ENCODE measurements around the gene DLGAP1. TPM values are rescaled to one million over a fixed set of nuclear protein-coding genes. Genes with fewer than 3 reads are reported as not detected.
"Not testable (repeated sequence)": the region's sequence is repeated elsewhere in the genome, so short reads cannot be mapped to it uniquely, and the experiment has no call there.

DLGAP1 gene
- total RNA-seq, 1 donor from 2014 or later = 7.7 TPM

DNA sequence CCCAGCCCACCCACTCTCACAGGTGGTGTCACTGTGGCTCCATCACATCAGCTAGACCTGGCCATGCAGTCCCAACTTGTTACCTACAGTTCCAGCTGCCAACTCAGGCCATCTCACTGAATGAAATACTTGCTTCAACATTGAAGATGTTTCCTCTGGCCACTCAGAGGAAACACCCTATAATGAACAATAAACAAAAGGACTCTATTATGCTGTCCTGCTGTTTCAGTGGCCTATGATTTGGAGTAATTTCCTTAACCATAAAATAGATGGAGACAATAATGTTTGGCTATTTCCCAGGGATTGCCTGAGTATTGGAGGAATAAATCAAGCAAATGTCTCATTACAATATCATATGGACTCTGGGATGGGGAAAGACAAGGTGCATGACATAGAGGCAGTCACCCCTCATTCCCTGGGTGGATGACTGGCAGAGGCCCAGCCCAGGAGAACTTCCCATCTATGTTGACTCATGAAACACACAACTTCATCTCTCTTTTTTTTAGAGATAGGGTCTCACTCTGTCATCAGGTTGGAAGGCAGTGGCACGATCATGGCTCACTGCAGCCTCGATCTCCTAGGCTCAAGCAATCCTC is 870.7 kb downstream of the DLGAP1 start:
- TF ChIP-seq, protein P1, sequence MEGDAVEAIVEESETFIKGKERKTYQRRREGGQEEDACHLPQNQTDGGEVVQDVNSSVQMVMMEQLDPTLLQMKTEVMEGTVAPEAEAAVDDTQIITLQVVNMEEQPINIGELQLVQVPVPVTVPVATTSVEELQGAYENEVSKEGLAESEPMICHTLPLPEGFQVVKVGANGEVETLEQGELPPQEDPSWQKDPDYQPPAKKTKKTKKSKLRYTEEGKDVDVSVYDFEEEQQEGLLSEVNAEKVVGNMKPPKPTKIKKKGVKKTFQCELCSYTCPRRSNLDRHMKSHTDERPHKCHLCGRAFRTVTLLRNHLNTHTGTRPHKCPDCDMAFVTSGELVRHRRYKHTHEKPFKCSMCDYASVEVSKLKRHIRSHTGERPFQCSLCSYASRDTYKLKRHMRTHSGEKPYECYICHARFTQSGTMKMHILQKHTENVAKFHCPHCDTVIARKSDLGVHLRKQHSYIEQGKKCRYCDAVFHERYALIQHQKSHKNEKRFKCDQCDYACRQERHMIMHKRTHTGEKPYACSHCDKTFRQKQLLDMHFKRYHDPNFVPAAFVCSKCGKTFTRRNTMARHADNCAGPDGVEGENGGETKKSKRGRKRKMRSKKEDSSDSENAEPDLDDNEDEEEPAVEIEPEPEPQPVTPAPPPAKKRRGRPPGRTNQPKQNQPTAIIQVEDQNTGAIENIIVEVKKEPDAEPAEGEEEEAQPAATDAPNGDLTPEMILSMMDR (IDR thresholded peaks at IDR 0.05) = no peak
- Mint-ChIP-seq H3K36me3 (ENCODE audit: low read depth) (no peaks in the 10 kb centered on the region), H3K9me3 (ENCODE audit: low read depth) (no peaks in the 10 kb centered on the region), H3K4me3 (ENCODE audit: unreplicated experiment) (no peak overlapping the region), H3K27me3 (ENCODE audit: low read depth) (no peaks in the 10 kb centered on the region), H3K27ac (ENCODE audit: unreplicated experiment) (no peak overlapping the region), H3K4me1 (ENCODE audit: low read depth) (peaks cover 20% of the 10 kb centered on the region)
- DNase-seq (ENCODE audit: low spot score) = no peak

DNA sequence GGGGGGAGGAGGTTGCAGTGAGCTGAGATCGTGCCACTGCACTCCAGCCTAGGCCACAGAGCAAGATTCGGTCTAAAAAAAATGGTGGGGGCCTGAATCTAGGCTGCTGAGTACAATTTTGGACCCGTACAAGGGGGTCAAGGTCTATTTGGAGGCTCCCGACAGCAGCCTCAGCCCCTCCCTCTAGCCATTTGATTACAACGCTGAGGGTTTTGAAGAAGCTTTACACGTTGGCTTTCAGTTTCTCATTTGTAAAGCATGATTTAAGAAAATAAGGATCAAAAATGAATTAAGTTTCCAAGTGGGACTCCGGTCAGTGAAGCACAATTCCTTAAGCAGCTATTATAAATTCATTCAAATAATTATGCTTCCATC is 871.2 kb downstream of the DLGAP1 start:
- DNase-seq (ENCODE audit: low spot score) = no peak
- Mint-ChIP-seq H3K27ac (ENCODE audit: unreplicated experiment) (no peak overlapping the region), H3K4me1 (ENCODE audit: low read depth) (peaks cover 23% of the 10 kb centered on the region), H3K27me3 (ENCODE audit: low read depth) (no peaks in the 10 kb centered on the region), H3K4me3 (ENCODE audit: unreplicated experiment) (no peak overlapping the region), H3K36me3 (ENCODE audit: low read depth) (no peaks in the 10 kb centered on the region), H3K9me3 (ENCODE audit: low read depth) (no peaks in the 10 kb centered on the region)
- TF ChIP-seq, protein P1 (IDR thresholded peaks at IDR 0.05) = no peak

DNA sequence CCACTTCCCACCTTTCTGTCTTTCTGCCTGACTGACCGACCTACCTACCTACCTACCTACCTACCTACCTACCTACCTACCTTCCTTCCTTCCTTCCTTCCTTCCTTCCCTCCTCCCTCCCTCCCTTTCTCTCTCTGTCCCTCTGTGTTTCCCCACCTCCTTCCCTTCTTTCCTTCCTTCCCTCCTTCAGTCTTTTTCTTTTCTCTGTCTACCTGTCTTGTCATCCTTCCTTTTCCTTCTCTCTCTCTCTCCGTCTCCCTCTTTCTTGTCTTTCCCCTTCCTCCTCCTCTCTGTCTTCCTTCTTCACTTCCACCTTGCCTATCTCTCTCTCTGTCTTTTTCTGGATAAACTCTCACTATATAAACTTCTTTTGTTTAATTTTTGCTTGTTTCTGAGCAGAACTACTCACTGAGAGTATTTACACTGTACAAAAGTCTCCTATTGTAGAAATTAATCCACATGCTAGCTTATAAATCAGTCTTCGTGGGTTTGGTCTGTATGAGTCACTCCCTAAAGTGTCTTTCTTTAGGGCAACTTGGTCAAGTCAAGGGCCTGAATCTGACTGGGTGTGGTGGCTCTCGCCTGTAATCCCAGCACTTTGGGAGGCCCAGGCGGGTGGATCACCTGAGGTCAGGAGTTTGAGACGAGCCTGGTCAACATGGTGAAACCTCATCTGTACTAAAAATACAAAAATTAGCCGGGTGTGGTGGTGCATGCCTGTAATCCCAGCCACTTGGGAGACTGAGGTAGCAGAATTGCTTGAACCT is 871.8 kb downstream of the DLGAP1 start:
- not testable (repeated sequence) for H3K27me3 Mint-ChIP-seq (ENCODE audit: low read depth); H3K4me3 Mint-ChIP-seq (ENCODE audit: unreplicated experiment); DNase-seq (ENCODE audit: low spot score); H3K36me3 Mint-ChIP-seq (ENCODE audit: low read depth); H3K9me3 Mint-ChIP-seq (ENCODE audit: low read depth)
- H3K4me1 Mint-ChIP-seq (ENCODE audit: low read depth) = peaks cover 23% of the 10 kb centered on the region
- H3K27ac Mint-ChIP-seq (ENCODE audit: unreplicated experiment) = peak overlapping the region; percentile 0

DNA sequence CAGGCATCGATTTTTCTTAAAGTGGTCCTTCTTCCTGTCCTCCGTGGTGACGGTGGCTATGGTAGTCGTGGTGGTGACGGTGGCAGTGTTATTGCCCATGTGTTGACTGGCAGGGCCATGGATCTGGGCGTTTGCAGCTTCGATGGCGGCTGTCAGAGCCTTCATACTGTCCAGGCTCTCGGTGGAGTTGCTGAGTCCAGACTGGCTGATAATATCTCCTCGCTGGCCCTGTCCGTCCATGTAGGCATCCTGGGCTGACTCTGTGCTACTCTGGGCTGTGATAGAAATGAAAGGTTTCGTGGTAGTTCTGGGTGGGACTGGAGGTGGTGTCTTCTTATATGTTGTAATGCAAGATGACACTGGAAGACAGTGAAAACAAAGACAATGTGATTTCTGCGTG is 873.2 kb downstream of the DLGAP1 start:
- Mint-ChIP-seq H3K27ac (ENCODE audit: unreplicated experiment) (no peak overlapping the region), H3K4me3 (ENCODE audit: unreplicated experiment) (no peak overlapping the region), H3K27me3 (ENCODE audit: low read depth) (no peaks in the 10 kb centered on the region), H3K4me1 (ENCODE audit: low read depth) (peaks cover 23% of the 10 kb centered on the region), H3K9me3 (ENCODE audit: low read depth) (no peaks in the 10 kb centered on the region), H3K36me3 (ENCODE audit: low read depth) (no peaks in the 10 kb centered on the region)
- TF ChIP-seq, protein P1 (IDR thresholded peaks at IDR 0.05) = no peak
- DNase-seq (ENCODE audit: low spot score) = no peak

DNA sequence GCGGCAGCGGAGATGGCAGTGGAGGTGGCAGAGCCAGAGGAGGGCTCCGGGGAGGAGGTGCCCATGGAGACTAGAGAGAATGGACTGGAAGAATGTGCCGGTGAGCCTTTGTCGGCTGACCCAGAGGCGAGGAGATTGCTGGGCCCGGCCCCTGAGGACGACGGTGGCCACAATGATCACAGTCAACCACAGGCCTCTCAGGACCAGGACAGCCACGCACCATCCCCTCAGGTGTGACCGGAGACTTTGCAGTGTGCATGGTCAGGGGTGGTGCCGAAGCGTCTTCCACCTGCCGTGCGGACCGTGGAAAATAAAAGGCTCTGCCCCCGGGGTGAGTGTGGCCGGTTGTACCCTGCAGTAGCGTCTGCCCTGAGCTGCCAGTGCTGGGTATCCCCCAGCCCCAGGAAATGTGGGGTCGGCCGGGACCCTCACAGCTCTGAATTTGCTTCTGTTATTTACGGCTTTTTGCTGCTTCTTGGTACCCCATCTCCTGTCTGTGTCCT is 874.5 kb downstream of the DLGAP1 start:
- not testable (repeated sequence) for H3K9me3 Mint-ChIP-seq (ENCODE audit: low read depth); H3K27ac Mint-ChIP-seq (ENCODE audit: unreplicated experiment); H3K36me3 Mint-ChIP-seq (ENCODE audit: low read depth); DNase-seq (ENCODE audit: low spot score); H3K27me3 Mint-ChIP-seq (ENCODE audit: low read depth); H3K4me3 Mint-ChIP-seq (ENCODE audit: unreplicated experiment)
- H3K4me1 Mint-ChIP-seq (ENCODE audit: low read depth) = peaks cover 18% of the 10 kb centered on the region

DNA sequence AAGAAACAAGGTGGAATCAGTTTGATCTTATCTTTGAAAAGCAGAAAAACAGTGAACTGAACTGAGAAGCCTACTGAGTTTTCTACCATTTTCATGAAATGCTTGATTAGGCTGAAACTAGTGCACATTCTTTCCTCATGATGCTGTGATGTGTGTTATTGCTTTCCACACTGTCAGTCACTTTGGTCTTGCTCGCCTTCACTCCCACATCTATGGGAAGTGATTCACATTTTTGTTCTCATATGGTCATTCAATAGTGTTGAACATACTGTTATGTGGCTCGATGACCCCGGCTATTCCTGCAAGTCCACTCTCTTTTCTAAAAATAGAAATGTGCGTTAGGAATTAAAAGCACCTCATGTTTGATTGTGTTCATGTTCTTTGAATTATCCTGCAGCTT is 875.4 kb downstream of the DLGAP1 start:
- Mint-ChIP-seq H3K36me3 (ENCODE audit: low read depth) (no peaks in the 10 kb centered on the region), H3K4me3 (ENCODE audit: unreplicated experiment) (no peak overlapping the region), H3K4me1 (ENCODE audit: low read depth) (peaks cover 18% of the 10 kb centered on the region), H3K9me3 (ENCODE audit: low read depth) (no peaks in the 10 kb centered on the region), H3K27me3 (ENCODE audit: low read depth) (no peaks in the 10 kb centered on the region), H3K27ac (ENCODE audit: unreplicated experiment) (peak overlapping the region; percentile 72)
- DNase-seq (ENCODE audit: low spot score) = no peak
- TF ChIP-seq, protein P1 (IDR thresholded peaks at IDR 0.05) = no peak
